K562 (cell line): ENCODE results near the gene ZNF490. TPM values are rescaled to one million over a fixed set of nuclear protein-coding genes. Genes with fewer than 3 reads are reported as not detected.

ENCODE experiments used
- CBX5 ChIP-seq: IDR thresholded peaks from 2 replicates; pipeline ENCODE4 v1.6.1; 2014; ENCODE audit warnings: low read depth, borderline replicate concordance
- GTF2F1 ChIP-seq: IDR thresholded peaks from 2 replicates; pipeline ENCODE4 v1.6.1; 2011; ENCODE audit warnings: low read depth, low read length, improper control_type of control experiment
- HNRNPH1 ChIP-seq: fragments of 200-400 bp; formaldehyde crosslinking; optimal IDR thresholded peaks from 2 replicates; pipeline ENCODE3; 2017; ENCODE audit warnings: low read depth, mild to moderate bottlenecking, low read length, moderate library complexity
- JUND ChIP-seq, 2 experiments: IDR thresholded peaks; 2 replicates in 1 of 2; 3 replicates in 1 of 2; pipeline ENCODE4 v1.6.1; 2011; ENCODE audit warnings: borderline replicate concordance in 2 of 2, low read depth in 2 of 2, low read length in 2 of 2, improper control_type of control experiment in 1 of 2, missing biosample characterization in 1 of 2, missing genetic modification characterization in 1 of 2, missing genetic modification reagents in 1 of 2
- KDM5B ChIP-seq: fragments of 200-600 bp; sonication (generic); IDR thresholded peaks from 2 replicates; pipeline ENCODE4 v1.6.1; 2012; ENCODE audit warnings: low read depth, mild to moderate bottlenecking, moderate library complexity, low read length, control low read depth, inconsistent platforms; ENCODE audit not compliant: insufficient replicate concordance
- MBD2 ChIP-seq: sonication (generic); IDR thresholded peaks from 2 replicates; pipeline ENCODE4 v1.6.1; 2016; ENCODE audit warnings: low read depth, borderline replicate concordance
- MEIS2 ChIP-seq: fragments of 450-650 bp; IDR thresholded peaks from 2 replicates; pipeline ENCODE4 v1.6.1; 2014; ENCODE audit warnings: mild to moderate bottlenecking; ENCODE audit not compliant: partially characterized antibody
- NFE2L1 ChIP-seq: fragments of 450-650 bp; IDR thresholded peaks from 2 replicates; pipeline ENCODE4 v1.6.1; 2016; ENCODE audit warnings: missing genetic modification characterization, low read depth, mild to moderate bottlenecking, missing compliant biosample characterization, moderate library complexity, borderline replicate concordance
- NFIX ChIP-seq: fragments of 250-450 bp; sonication (Bioruptor Pico); IDR thresholded peaks from 2 replicates; pipeline ENCODE4 v1.4.0; 2020; ENCODE audit warnings: low read depth, mild to moderate bottlenecking, moderate library complexity
- POLR2B ChIP-seq: fragments of 450-650 bp; IDR thresholded peaks from 2 replicates; pipeline ENCODE4 v1.6.1; 2018; ENCODE audit warnings: low read depth; ENCODE audit not compliant: partially characterized antibody
- RCOR1 ChIP-seq, 2 experiments: IDR thresholded peaks; 2 replicates each; pipeline ENCODE4 v1.6.1; 2012; ENCODE audit warnings: low read depth in 2 of 2, low read length in 2 of 2, borderline replicate concordance in 1 of 2, improper control_type of control experiment in 1 of 2
- SMAD1 ChIP-seq: fragments of 150-350 bp; IDR thresholded peaks from 2 replicates; pipeline ENCODE4 v1.6.1; 2014; ENCODE audit warnings: low read length, low read depth; ENCODE audit not compliant: partially characterized antibody
- SMAD4 ChIP-seq: fragments of 250-450 bp; sonication (Bioruptor Pico); conservative IDR thresholded peaks from 2 replicates; pipeline ENCODE4 v1.8.0; 2021; ENCODE audit warnings: inconsistent platforms, mild to moderate bottlenecking, moderate library complexity
- ZNF316 ChIP-seq: fragments of 450-650 bp; IDR thresholded peaks from 2 replicates; pipeline ENCODE4 v1.6.1; 2016
- polyA plus RNA-seq, 8 experiments: library from polyadenylated mRNA; depleted of rRNA in 4 of 8; stranded (reverse) in 5 of 8; unstranded in 3 of 8; fragments of >200 nt; fragmentation: Nextera tagmentation in 2 of 8; fragmentation: Illumina TruSeq in 1 of 8; extraction: Ambion mirVana in 2 of 8; extraction: Trizol in 1 of 8; gene quantifications; 2 replicates each; pipeline versions ENCODE4 v1.2.1 to v1.2.3, GENCODE V29; 2011 to 2014; ENCODE audit warnings: inconsistent platforms in 1 of 8, missing spikeins in 1 of 8
- total RNA-seq, 7 experiments: library from RNA; depleted of rRNA in 6 of 7; stranded (reverse); fragments of >200 nt in 6 of 7; fragmentation: Illumina TruSeq in 2 of 7; extraction: Trizol in 2 of 7; gene quantifications; 2 replicates each; pipeline versions ENCODE4 v1.2.1 to v1.2.3, GENCODE V29; 2011 to 2021; ENCODE audit warnings: low replicate concordance in 1 of 7
- TF ChIP-seq, protein P1 (sequence below): fragments of 150-350 bp; IDR thresholded peaks from 2 replicates; pipeline ENCODE4 v1.6.1; 2014; ENCODE audit warnings: low read depth, mild to moderate bottlenecking, low read length, borderline replicate concordance
- TF ChIP-seq, protein P2 (sequence below): fragments of 250-450 bp; sonication (Bioruptor Pico); IDR thresholded peaks from 2 replicates; pipeline ENCODE4 v1.4.0; 2020; ENCODE audit warnings: mild to moderate bottlenecking, moderate library complexity
- TF ChIP-seq, protein P3 (sequence below): fragments of 450-650 bp; IDR thresholded peaks from 2 replicates; pipeline ENCODE4 v1.6.1; 2016
- TF ChIP-seq, protein P4 (sequence below), 2 experiments: fragments of 450-650 bp; IDR thresholded peaks; 2 replicates each; pipeline ENCODE4 v1.6.1; 2016

ZNF490 gene
- total and polyA plus RNA-seq, 9 of the 15 experiments (the other 6 are each of a cell fraction or from before 2014, with no cell fraction given) = 0.90 to 8.3 (median 4.4) TPM

DNA sequence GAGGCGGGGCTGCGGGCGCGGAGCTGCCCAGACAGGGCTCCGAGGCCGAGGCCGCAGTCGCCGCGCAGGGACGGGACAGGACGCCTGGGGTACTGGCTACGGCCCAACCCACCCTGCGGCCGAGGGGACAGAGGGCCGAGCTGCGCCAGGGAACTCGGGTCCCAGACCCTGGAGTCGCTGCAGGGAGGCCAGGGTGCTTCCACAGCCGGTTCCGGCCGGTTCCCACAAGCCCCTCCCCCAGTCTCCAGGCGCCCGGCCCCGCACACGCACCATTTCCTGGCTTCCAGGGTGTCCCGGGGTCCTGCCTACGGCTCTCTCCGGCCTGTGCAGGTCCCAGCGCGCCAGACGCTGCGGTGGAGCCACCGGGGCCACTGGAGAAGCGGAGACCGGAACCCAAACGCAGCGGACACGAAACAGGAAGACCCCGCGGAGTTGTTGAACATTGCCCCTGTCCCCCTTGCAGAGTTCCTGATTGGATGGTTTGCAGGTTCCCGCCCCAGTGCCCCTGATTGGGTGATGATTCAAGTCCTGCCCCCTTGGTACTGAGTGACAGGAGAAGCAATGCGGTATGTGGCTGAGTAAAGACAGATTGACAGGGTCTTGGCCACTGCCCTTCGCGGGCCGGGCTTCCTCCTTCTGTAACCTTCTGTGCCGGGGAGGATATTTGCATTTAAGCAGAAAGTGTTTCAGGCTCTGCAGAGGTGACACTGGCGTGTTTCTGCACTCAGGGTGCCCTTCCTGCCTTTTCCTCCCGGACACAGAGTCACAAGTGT, 59.4 kb downstream of the ZNF490 start, which contains the start of gene ZNF564 (continued):
- TF ChIP-seq SMAD4 (peak; percentile 66), MBD2 (peak; percentile 98), JUND (IDR thresholded peaks at IDR 0.05; ENCODE audit: borderline replicate concordance, low read depth, low read length) (0 out of 2 replicates have a peak, but pooled peaks have one; percentile 24), JUND (tag; IDR thresholded peaks at IDR 0.05; ENCODE audit: borderline replicate concordance, low read depth, low read length) (no peak), GTF2F1 (peak; percentile 55; the same call in 1 of the 2 replicates), HNRNPH1 (no peak), ZNF316 (peak; percentile 44; the same call in 1 of the 2 replicates), CBX5 (0 out of 2 replicates have a peak, but pooled peaks have one; percentile 13), POLR2B (peak; percentile 81), MEIS2 (peak; percentile 87), SMAD1 (peak; percentile 15), NFE2L1 (no peak), RCOR1 (IDR thresholded peaks at IDR 0.05; ENCODE audit: borderline replicate concordance in 1 of 2, low read depth in 2 of 2, low read length in 2 of 2) (peak in 1 of 2 experiments; percentile 3; a peak in 1 of 4 replicates), KDM5B (peak; percentile 71), NFIX (CRISPR knock-in tag) (no peak)
- TF ChIP-seq, protein P1, sequence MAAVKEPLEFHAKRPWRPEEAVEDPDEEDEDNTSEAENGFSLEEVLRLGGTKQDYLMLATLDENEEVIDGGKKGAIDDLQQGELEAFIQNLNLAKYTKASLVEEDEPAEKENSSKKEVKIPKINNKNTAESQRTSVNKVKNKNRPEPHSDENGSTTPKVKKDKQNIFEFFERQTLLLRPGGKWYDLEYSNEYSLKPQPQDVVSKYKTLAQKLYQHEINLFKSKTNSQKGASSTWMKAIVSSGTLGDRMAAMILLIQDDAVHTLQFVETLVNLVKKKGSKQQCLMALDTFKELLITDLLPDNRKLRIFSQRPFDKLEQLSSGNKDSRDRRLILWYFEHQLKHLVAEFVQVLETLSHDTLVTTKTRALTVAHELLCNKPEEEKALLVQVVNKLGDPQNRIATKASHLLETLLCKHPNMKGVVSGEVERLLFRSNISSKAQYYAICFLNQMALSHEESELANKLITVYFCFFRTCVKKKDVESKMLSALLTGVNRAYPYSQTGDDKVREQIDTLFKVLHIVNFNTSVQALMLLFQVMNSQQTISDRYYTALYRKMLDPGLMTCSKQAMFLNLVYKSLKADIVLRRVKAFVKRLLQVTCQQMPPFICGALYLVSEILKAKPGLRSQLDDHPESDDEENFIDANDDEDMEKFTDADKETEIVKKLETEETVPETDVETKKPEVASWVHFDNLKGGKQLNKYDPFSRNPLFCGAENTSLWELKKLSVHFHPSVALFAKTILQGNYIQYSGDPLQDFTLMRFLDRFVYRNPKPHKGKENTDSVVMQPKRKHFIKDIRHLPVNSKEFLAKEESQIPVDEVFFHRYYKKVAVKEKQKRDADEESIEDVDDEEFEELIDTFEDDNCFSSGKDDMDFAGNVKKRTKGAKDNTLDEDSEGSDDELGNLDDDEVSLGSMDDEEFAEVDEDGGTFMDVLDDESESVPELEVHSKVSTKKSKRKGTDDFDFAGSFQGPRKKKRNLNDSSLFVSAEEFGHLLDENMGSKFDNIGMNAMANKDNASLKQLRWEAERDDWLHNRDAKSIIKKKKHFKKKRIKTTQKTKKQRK = peak; percentile 92; the same call in 1 of the 2 replicates
- TF ChIP-seq, protein P2, sequence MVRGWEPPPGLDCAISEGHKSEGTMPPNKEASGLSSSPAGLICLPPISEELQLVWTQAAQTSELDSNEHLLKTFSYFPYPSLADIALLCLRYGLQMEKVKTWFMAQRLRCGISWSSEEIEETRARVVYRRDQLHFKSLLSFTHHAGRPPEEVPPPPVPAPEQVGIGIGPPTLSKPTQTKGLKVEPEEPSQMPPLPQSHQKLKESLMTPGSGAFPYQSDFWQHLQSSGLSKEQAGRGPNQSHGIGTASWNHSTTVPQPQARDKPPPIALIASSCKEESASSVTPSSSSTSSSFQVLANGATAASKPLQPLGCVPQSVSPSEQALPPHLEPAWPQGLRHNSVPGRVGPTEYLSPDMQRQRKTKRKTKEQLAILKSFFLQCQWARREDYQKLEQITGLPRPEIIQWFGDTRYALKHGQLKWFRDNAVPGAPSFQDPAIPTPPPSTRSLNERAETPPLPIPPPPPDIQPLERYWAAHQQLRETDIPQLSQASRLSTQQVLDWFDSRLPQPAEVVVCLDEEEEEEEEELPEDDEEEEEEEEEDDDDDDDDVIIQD (CRISPR knock-in tag) = no peak
- TF ChIP-seq, protein P3, sequence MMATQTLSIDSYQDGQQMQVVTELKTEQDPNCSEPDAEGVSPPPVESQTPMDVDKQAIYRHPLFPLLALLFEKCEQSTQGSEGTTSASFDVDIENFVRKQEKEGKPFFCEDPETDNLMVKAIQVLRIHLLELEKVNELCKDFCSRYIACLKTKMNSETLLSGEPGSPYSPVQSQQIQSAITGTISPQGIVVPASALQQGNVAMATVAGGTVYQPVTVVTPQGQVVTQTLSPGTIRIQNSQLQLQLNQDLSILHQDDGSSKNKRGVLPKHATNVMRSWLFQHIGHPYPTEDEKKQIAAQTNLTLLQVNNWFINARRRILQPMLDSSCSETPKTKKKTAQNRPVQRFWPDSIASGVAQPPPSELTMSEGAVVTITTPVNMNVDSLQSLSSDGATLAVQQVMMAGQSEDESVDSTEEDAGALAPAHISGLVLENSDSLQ = peak; percentile 100
- TF ChIP-seq, protein P4, sequence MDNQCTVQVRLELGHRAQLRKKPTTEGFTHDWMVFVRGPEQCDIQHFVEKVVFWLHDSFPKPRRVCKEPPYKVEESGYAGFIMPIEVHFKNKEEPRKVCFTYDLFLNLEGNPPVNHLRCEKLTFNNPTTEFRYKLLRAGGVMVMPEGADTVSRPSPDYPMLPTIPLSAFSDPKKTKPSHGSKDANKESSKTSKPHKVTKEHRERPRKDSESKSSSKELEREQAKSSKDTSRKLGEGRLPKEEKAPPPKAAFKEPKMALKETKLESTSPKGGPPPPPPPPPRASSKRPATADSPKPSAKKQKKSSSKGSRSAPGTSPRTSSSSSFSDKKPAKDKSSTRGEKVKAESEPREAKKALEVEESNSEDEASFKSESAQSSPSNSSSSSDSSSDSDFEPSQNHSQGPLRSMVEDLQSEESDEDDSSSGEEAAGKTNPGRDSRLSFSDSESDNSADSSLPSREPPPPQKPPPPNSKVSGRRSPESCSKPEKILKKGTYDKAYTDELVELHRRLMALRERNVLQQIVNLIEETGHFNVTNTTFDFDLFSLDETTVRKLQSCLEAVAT (IDR thresholded peaks at IDR 0.05) = peak in 1 of 2 experiments; percentile 37; a peak in 1 of 4 replicates
